HEK293T (cell line): ENCODE results near the gene PKD1L1.

Source experiments
- ARNT ChIP-seq: fragments of 450-650 bp; IDR thresholded peaks from 2 replicates; pipeline ENCODE4 v1.6.1; 2017; ENCODE audit warnings: mild to moderate bottlenecking
- ELF4 ChIP-seq: fragments of 450-650 bp; IDR thresholded peaks from 2 replicates; pipeline ENCODE4 v1.6.1; 2017; ENCODE audit warnings: antibody characterized with exemption
- FOXA1 ChIP-seq: fragments of 450-650 bp; IDR thresholded peaks from 2 replicates; pipeline ENCODE4 v1.6.1; 2016; ENCODE audit warnings: mild to moderate bottlenecking
- FOXK2 ChIP-seq: fragments of 450-650 bp; IDR thresholded peaks from 2 replicates; pipeline ENCODE4 v1.6.1; 2016; ENCODE audit warnings: mild to moderate bottlenecking
- FOXM1 ChIP-seq: fragments of 450-650 bp; IDR thresholded peaks from 2 replicates; pipeline ENCODE4 v1.6.1; 2017; ENCODE audit warnings: mild to moderate bottlenecking, borderline replicate concordance
- HDGF ChIP-seq: fragments of 450-650 bp; IDR thresholded peaks from 2 replicates; pipeline ENCODE4 v1.6.1; 2017; ENCODE audit warnings: antibody characterized with exemption, borderline replicate concordance
- NFRKB ChIP-seq: fragments of 450-650 bp; IDR thresholded peaks from 2 replicates; pipeline ENCODE4 v1.6.1; 2016; ENCODE audit warnings: mild to moderate bottlenecking, moderate library complexity
- SP1 ChIP-seq: fragments of 450-650 bp; IDR thresholded peaks from 2 replicates; pipeline ENCODE4 v1.6.1; 2017
- ZNF384 ChIP-seq: fragments of 450-650 bp; IDR thresholded peaks from 2 replicates; pipeline ENCODE4 v1.6.1; 2016

GRCh38 chr7:47978790-47979144 lies 30.5 kb upstream of the PKD1L1 start:
- TF ChIP-seq ARNT: no peak
- no peak for TF ChIP-seq NFRKB
- TF ChIP-seq ZNF384: no peak
- TF ChIP-seq SP1: no peak
- TF ChIP-seq FOXM1: no peak
- no peak for TF ChIP-seq HDGF
- no peak for TF ChIP-seq FOXK2
- TF ChIP-seq ELF4: no peak
- TF ChIP-seq FOXA1: no peak
